HG02623 (cell line): ENCODE measurements around the gene KRT35.

Experiments used
- ATAC-seq: cut with Tn5 transposase; IDR thresholded peaks from one replicate; pipeline ENCODE4 v1.9.1; 2021; ENCODE audit warnings: moderate library complexity; ENCODE audit not compliant: unreplicated experiment

The KRT35 gene

GRCh38 chr17:41490000-41490990 lies 9.3 kb upstream of the KRT35 start:
- ATAC-seq: no peak

- no peak for ATAC-seq
Observed at GRCh38 chr17:41489531-41489930, 8.6 kb upstream of the KRT35 start, which contains the start of gene KRT36. KRT36 (minus strand) TSS chr17:41489910; CDS start chr17:41489864, 46 bp downstream.

- no peak for ATAC-seq
Observed at GRCh38 chr17:41486809-41487530, 6.0 kb upstream of the KRT35 start.

GRCh38 chr17:41486316-41486715 lies 5.4 kb upstream of the KRT35 start:
- no peak for ATAC-seq

- ATAC-seq: no peak
Observed at GRCh38 chr17:41484920-41485904, 4.3 kb upstream of the KRT35 start.

- ATAC-seq: no peak
Observed at GRCh38 chr17:41483991-41484826, 3.3 kb upstream of the KRT35 start.

GRCh38 chr17:41483531-41483930 lies 2.6 kb upstream of the KRT35 start:
- ATAC-seq: no peak

- no peak for ATAC-seq
Observed at GRCh38 chr17:41480581-41480980, 370 bp downstream of the KRT35 start.

GRCh38 chr17:41480136-41480535 lies 815 bp downstream of the KRT35 start:
- ATAC-seq: no peak

- no peak for ATAC-seq
Observed at GRCh38 chr17:41478237-41478636, 2.7 kb downstream of the KRT35 start.

GRCh38 chr17:41476866-41477815 lies 3.8 kb downstream of the KRT35 start:
- no peak for ATAC-seq

- no peak for ATAC-seq
Observed at GRCh38 chr17:41475421-41475820, 5.5 kb downstream of the KRT35 start.

GRCh38 chr17:41474863-41475262 lies 6.1 kb downstream of the KRT35 start:
- no peak for ATAC-seq

- ATAC-seq: no peak
Observed at GRCh38 chr17:41468346-41468745, 12.6 kb downstream of the KRT35 start.

- no peak for ATAC-seq
Observed at GRCh38 chr17:41467561-41467960, 13.4 kb downstream of the KRT35 start.

GRCh38 chr17:41466988-41467387 lies 14.0 kb downstream of the KRT35 start, which contains the start of gene KRT32:
KRT32 (minus strand) TSS chr17:41467386; CDS start chr17:41467325, 61 bp downstream.
- ATAC-seq: no peak

- no peak for ATAC-seq
Observed at GRCh38 chr17:41464682-41465081, 16.3 kb downstream of the KRT35 start.

GRCh38 chr17:41464173-41464572 lies 16.8 kb downstream of the KRT35 start:
- no peak for ATAC-seq

GRCh38 chr17:41463746-41464145 lies 17.2 kb downstream of the KRT35 start:
- no peak for ATAC-seq
